Transverse colon (tissue), 4 donors: ENCODE measurements around the gene DUSP18.

Source experiments
- CTCF ChIP-seq, 5 experiments: fragments of 200-600 bp in 3 of 5; fragments of 450-650 bp in 2 of 5; sonication (generic) in 3 of 5; IDR thresholded peaks; 1 replicate in 2 of 5; 2 replicates in 3 of 5; pipeline ENCODE4 v1.5.1; 2016 to 2017; ENCODE audit warnings: antibody characterized with exemption in 5 of 5, inconsistent platforms in 3 of 5, mild to moderate bottlenecking in 2 of 5, moderate library complexity in 1 of 5
- EP300 ChIP-seq: sonication (generic); formaldehyde crosslinking; IDR thresholded peaks from one replicate; pipeline ENCODE4 v1.6.1; 2017; ENCODE audit warnings: antibody characterized with exemption, low read depth
- POLR2A ChIP-seq: fragments of 450-650 bp; IDR thresholded peaks from one replicate; pipeline ENCODE4 v1.6.1; 2016; ENCODE audit warnings: antibody characterized with exemption, mild to moderate bottlenecking, moderate library complexity
- POLR2AphosphoS5 ChIP-seq, 3 donors: sonication (generic); formaldehyde crosslinking; IDR thresholded peaks; one replicate each; pipeline ENCODE4 v1.6.1; 2016; ENCODE audit warnings: antibody characterized with exemption in 3 of 3

GRCh38 chr22:30714062-30714461 lies 46.4 kb upstream of the DUSP18 start:
- TF ChIP-seq POLR2A: no peak
- TF ChIP-seq POLR2AphosphoS5 (IDR thresholded peaks at IDR 0.05): no peak
- no peak for TF ChIP-seq CTCF (IDR thresholded peaks at IDR 0.05)
- no peak for TF ChIP-seq EP300
